BE2C (cell line): ENCODE measurements around the gene DPEP2.

Experiments
- DNase-seq: peaks from one replicate; pipeline ENCODE4 v3.0.0-alpha.2; 2020
- H3K27me3 ChIP-seq: fragments of 250-450 bp; sonication (Bioruptor Pico); 2 replicates; pipeline ENCODE4 v1.5.1; 2020; ENCODE audit warnings: mild to moderate bottlenecking
- H3K36me3 ChIP-seq: fragments of 250-450 bp; sonication (Bioruptor Pico); 2 replicates; pipeline ENCODE4 v1.5.1; 2020; ENCODE audit warnings: mild to moderate bottlenecking
- H3K4me1 ChIP-seq: fragments of 250-450 bp; sonication (Bioruptor Pico); 2 replicates; pipeline ENCODE4 v1.5.1; 2020
- H3K4me3 ChIP-seq: 2 replicates; pipeline ENCODE4 v1.5.1; 2011; ENCODE audit warnings: low read depth, low read length
- H3K9me3 ChIP-seq: fragments of 250-450 bp; sonication (Bioruptor Pico); 2 replicates; pipeline ENCODE4 v1.5.1; 2020
- CTCF ChIP-seq: IDR thresholded peaks from 2 replicates; pipeline ENCODE4 v1.5.1; 2012; ENCODE audit warnings: mild to moderate bottlenecking, low read depth, low read length

The DPEP2 gene

GRCh38 chr16:67953641-67954375 lies 45.5 kb downstream of the DPEP2 start:
- Histone ChIP-seq H3K4me3 (no peak overlapping the region), H3K9me3 (no peaks in the 10 kb centered on the region), H3K4me1 (peaks cover 9% of the 10 kb centered on the region), H3K27me3 (no peaks in the 10 kb centered on the region), H3K36me3 (no peaks in the 10 kb centered on the region)
- no peak for TF ChIP-seq CTCF
- no peak for DNase-seq

GRCh38 chr16:67951485-67951884 lies 47.8 kb downstream of the DPEP2 start:
- H3K4me1 ChIP-seq, result peaks cover 9% of the 10 kb centered on the region
- H3K9me3 ChIP-seq, result no peaks in the 10 kb centered on the region
- no peaks in the 10 kb centered on the region for H3K36me3 ChIP-seq
- no peaks in the 10 kb centered on the region for H3K27me3 ChIP-seq
- no peak overlapping the region for H3K4me3 ChIP-seq
- peak; percentile 84 for DNase-seq
- no peak for TF ChIP-seq CTCF

DNA sequence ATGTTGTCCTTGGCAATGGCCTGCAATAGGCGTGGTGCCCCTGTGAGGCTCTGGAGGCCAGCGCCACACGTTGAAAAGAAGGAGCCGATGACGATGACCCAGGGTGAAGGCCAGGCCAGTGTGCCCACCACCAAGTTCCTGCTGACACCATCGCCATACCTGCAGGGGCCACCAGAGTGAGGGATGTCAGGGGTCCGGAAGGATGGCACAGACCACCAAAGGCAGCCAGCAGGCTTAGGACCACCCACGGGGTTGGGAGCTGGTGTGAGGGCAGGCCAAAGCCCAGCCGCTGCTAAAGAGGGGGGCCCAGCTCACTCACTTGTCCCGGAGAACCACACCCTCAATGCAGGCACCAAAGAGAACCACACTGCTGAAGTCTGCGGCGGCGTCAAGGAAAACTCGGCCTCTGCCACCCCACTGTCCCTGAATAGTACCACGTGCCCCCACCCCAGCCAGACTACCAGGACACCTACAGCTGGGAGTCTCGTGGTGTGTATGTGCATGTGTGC lies 48.9 kb downstream of the DPEP2 start:
- no peak for TF ChIP-seq CTCF
- DNase-seq, result no peak
- H3K4me3 ChIP-seq, result no peak overlapping the region
- H3K27me3 ChIP-seq, result no peaks in the 10 kb centered on the region
- no peaks in the 10 kb centered on the region for H3K9me3 ChIP-seq
- H3K36me3 ChIP-seq, result no peaks in the 10 kb centered on the region
- peaks cover 9% of the 10 kb centered on the region for H3K4me1 ChIP-seq

- no peaks in the 10 kb centered on the region for H3K27me3 ChIP-seq
- DNase-seq, result peak; percentile 8
- TF ChIP-seq CTCF, result no peak
- H3K4me1 ChIP-seq, result peaks cover 9% of the 10 kb centered on the region
- no peaks in the 10 kb centered on the region for H3K36me3 ChIP-seq
- H3K9me3 ChIP-seq, result no peaks in the 10 kb centered on the region
- no peak overlapping the region for H3K4me3 ChIP-seq
Observed at GRCh38 chr16:67949645-67950044, 49.6 kb downstream of the DPEP2 start.

GRCh38 chr16:67948015-67948414 lies 51.3 kb downstream of the DPEP2 start:
- TF ChIP-seq CTCF, result no peak
- no peaks in the 10 kb centered on the region for H3K36me3 ChIP-seq
- no peaks in the 10 kb centered on the region for H3K27me3 ChIP-seq
- DNase-seq, result peak; percentile 16
- H3K4me3 ChIP-seq, result no peak overlapping the region
- peaks cover 9% of the 10 kb centered on the region for H3K4me1 ChIP-seq
- no peaks in the 10 kb centered on the region for H3K9me3 ChIP-seq

- H3K9me3 ChIP-seq, result no peaks in the 10 kb centered on the region
- H3K4me3 ChIP-seq, result no peak overlapping the region
- no peak for TF ChIP-seq CTCF
- H3K36me3 ChIP-seq, result no peaks in the 10 kb centered on the region
- H3K27me3 ChIP-seq, result no peaks in the 10 kb centered on the region
- peak; percentile 7 for DNase-seq
- peaks cover 12% of the 10 kb centered on the region for H3K4me1 ChIP-seq
Observed at GRCh38 chr16:67946966-67947558, 52.2 kb downstream of the DPEP2 start.
